ENCODE measurements around the gene PARN. TPM values are rescaled to one million over a fixed set of nuclear protein-coding genes. Genes with fewer than 3 reads are reported as not detected.
"Not testable (repeated sequence)": the region's sequence is repeated elsewhere in the genome, so short reads cannot be mapped to it uniquely, and the experiment has no call there.

Gene PARN
- total and polyA plus RNA-seq, 8 donors: 9.9 to 75.3 (median 24.2) TPM

DNA sequence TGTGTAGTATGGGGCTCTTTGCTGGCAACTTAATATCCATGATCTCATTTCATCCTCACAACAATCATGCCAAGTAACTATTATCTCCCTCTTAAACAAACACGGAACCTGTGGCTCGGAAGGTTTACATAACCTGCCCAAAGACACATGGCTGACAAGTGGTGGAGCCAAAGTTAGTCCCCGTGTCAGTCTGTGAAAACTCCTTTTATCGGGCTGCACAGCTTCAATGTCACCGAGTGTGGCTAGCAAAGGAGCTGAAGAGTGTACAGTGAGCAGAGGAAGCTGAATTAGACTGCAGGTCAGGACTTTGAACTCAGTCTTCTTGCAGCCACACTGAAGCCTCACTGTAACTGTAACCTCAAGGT, 80.3 kb downstream of the PARN start:
- no peaks in the 10 kb centered on the region for H3K27me3 ChIP-seq
- WGBS, 5 donors: 23 to 47% (median 32%) methylated on average over 5 of the region's 5 CpGs
- DNase-seq: peak in 1 of 2 donors; percentile 55
- H3K36me3 ChIP-seq: peaks cover 9 to 63% (median 40%) of the 10 kb centered on the region in 4 donors
- H3K9me3 ChIP-seq: no peaks in the 10 kb centered on the region
- H3K4me3 ChIP-seq: no peak overlapping the region
- intact Hi-C loops (cut with DNase I; ENCODE audit: low total_unique reads): no loop called here
- H3K4me1 ChIP-seq: peaks cover 18 to 47% (median 30%) of the 10 kb centered on the region in 4 donors
- peak overlapping the region; percentile 21 to 53 (median 33) for H3K27ac ChIP-seq
- TF ChIP-seq POLR2A (IDR thresholded peaks at IDR 0.05): no peak
- TF ChIP-seq POLR2AphosphoS5 (IDR thresholded peaks at IDR 0.05): peak in 2 of 3 donors; percentile 21 to 25
- no peak for TF ChIP-seq EP300 (IDR thresholded peaks at IDR 0.05)
- TF ChIP-seq, protein P1, sequence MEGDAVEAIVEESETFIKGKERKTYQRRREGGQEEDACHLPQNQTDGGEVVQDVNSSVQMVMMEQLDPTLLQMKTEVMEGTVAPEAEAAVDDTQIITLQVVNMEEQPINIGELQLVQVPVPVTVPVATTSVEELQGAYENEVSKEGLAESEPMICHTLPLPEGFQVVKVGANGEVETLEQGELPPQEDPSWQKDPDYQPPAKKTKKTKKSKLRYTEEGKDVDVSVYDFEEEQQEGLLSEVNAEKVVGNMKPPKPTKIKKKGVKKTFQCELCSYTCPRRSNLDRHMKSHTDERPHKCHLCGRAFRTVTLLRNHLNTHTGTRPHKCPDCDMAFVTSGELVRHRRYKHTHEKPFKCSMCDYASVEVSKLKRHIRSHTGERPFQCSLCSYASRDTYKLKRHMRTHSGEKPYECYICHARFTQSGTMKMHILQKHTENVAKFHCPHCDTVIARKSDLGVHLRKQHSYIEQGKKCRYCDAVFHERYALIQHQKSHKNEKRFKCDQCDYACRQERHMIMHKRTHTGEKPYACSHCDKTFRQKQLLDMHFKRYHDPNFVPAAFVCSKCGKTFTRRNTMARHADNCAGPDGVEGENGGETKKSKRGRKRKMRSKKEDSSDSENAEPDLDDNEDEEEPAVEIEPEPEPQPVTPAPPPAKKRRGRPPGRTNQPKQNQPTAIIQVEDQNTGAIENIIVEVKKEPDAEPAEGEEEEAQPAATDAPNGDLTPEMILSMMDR (IDR thresholded peaks at IDR 0.05): no peak

DNA sequence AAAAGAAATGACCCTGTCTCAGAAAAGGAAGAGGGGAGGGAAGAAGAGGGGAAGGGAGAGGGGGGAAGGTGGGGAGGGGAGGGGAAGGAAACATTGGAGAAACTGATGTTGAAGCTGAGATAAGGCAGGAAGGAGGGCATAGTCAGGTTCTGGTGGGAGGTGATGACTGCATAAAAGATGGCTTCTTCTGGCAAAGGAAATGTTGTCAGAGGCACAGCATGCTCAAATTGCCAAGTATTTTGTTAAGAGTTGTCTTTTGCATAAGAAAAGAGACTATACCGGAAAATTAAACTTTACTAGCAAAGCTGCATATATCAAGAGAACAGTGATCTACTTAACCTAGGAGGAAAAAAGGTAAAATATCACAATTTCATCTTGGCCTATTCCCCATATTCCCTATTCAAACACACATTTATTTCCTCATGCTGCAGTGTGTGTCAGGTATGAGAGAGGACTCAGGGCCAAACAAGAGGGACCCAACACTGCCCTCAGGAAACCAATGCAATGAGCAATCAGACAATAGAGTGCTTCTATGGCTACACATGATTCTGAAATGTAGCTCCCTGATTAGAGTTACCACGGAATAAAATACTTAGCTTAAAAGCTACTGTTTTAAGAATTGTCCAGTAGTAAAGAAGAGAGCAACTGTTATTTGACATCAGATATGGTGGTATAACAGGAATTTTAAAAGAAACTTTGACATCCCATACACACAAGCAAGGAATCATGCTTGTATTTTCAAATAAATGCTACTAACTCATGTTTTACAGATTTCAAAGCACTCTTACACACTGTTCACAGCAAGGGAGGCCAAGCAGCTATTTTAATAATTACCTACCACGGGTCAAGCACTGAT, 80.9 kb downstream of the PARN start:
- H3K27ac ChIP-seq: peak overlapping the region; percentile 21 to 53 (median 39)
- TF ChIP-seq POLR2AphosphoS5 (IDR thresholded peaks at IDR 0.05): no peak
- TF ChIP-seq EP300 (IDR thresholded peaks at IDR 0.05): no peak
- no peak for TF ChIP-seq POLR2A (IDR thresholded peaks at IDR 0.05)
- TF ChIP-seq, protein P1 (IDR thresholded peaks at IDR 0.05): no peak
- intact Hi-C loops (cut with DNase I; ENCODE audit: low total_unique reads): no loop called here

DNA sequence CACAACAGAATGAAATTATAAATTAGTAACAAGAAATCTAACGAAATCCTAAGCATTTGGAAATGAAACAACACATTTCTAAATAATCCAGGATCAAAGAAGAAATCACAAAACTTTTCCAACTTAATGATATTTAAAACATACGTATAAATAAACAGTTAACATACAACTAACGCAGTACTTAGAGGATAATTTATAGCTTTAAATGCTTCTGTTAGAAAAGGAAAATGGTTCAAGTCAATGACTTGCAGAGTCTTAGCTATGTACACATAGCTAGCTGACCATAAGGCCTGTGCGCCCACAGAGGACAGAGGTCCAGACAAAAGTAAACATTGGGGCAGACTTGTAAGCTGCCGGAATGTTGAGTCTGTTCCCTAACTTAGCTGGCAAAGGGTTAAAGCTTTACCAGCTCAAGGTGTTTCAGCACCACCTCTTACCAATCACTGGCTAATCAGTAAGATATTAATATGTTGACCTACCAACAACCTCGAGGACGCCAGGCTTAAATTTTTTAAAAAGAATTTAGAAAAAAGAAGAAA, 84.6 kb downstream of the PARN start:
- peaks cover 18 to 45% (median 32%) of the 10 kb centered on the region in 4 donors for H3K4me1 ChIP-seq
- peak in 1 of 2 donors; percentile 38 for DNase-seq
- 40 to 74% (median 43%) methylated on average over 7 of the region's 7 CpGs for WGBS, 5 donors
- peak overlapping the region in 4 of 5 donors; percentile 23 to 56 (median 34) for H3K27ac ChIP-seq
- H3K9me3 ChIP-seq: peaks cover 0 to 9% (median 4%) of the 10 kb centered on the region in 4 donors
- H3K4me3 ChIP-seq: no peak overlapping the region
- peaks cover 6 to 44% (median 25%) of the 10 kb centered on the region in 4 donors for H3K36me3 ChIP-seq
- TF ChIP-seq EP300 (IDR thresholded peaks at IDR 0.05) (no peak), POLR2A (IDR thresholded peaks at IDR 0.05) (no peak), POLR2AphosphoS5 (IDR thresholded peaks at IDR 0.05) (peak in 1 of 3 donors; percentile 50)
- TF ChIP-seq, protein P1 (IDR thresholded peaks at IDR 0.05): no peak
- intact Hi-C loops (cut with DNase I; ENCODE audit: low total_unique reads): no loop called here
- H3K27me3 ChIP-seq: no peaks in the 10 kb centered on the region

More for the DNA sequence above, 80.9 kb downstream of the PARN start:
- no peaks in the 10 kb centered on the region for H3K9me3 ChIP-seq
- no peak overlapping the region for H3K4me3 ChIP-seq
- no peaks in the 10 kb centered on the region for H3K27me3 ChIP-seq
- DNase-seq: no peak
- peaks cover 10 to 66% (median 40%) of the 10 kb centered on the region in 4 donors for H3K36me3 ChIP-seq
- 42 to 66% (median 48%) methylated on average over 3 of the region's 3 CpGs for WGBS, 5 donors
- H3K4me1 ChIP-seq: peaks cover 18 to 47% (median 32%) of the 10 kb centered on the region in 4 donors

DNA sequence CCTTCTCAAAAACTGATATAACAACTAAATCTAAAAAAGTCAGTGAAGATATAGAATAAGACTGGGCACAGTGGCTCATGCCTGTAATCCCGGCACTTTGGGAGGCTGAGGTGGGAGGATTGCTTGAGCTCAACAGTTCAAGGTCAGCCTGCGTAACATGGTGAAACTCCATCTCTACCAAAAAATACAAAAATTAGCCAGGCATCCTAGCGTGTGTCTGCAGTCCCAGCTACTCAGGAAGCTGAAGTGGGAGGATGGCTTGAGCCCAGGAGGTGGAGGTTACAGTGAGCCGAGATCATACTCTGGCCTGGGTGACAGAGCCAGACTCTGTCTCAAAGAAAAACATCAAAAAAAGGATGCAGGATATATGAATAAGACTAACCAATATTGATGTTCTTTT, 85.2 kb downstream of the PARN start:
- Histone ChIP-seq H3K36me3 (peaks cover 6 to 38% (median 24%) of the 10 kb centered on the region in 4 donors), H3K4me1 (peaks cover 16 to 39% (median 26%) of the 10 kb centered on the region in 4 donors), H3K27ac (peak overlapping the region in 1 of 5 donors; percentile 6)
- WGBS, 5 donors: 86 to 93% (median 90%) methylated on average over 4 of the region's 4 CpGs
- H3K9me3 ChIP-seq; intact Hi-C loops (cut with DNase I; ENCODE audit: low total_unique reads); DNase-seq; H3K4me3 ChIP-seq; H3K27me3 ChIP-seq: not testable (repeated sequence)

Measured in stomach (tissue), 9 donors.